Liver (tissue), 9 donors: ENCODE results near the gene MPPED2. TPM values are rescaled to one million over a fixed set of nuclear protein-coding genes. Genes with fewer than 3 reads are reported as not detected.
A peak's percentile ranks its signal among the peaks of the same experiment; 100 is the strongest.

Experiments
- DNase-seq: peaks from one replicate; pipeline ENCODE4 v3.0.0-alpha.2; 2017; ENCODE audit warnings: low spot score
- H3K27ac ChIP-seq, 2 donors: one replicate each; pipeline ENCODE4 v1.7.0; 2013; ENCODE audit warnings: inconsistent platforms in 2 of 2, low read length in 2 of 2, control low read depth in 1 of 2, low read depth in 1 of 2, mild to moderate bottlenecking in 1 of 2
- H3K27me3 ChIP-seq, 4 donors: one replicate each; pipeline versions ENCODE4 v1.6.1 to v1.7.0; 2013; ENCODE audit warnings: low read length in 3 of 4, inconsistent platforms in 1 of 4, mild to moderate bottlenecking in 1 of 4, moderate library complexity in 1 of 4; ENCODE audit not compliant: control insufficient read depth in 4 of 4, insufficient read depth in 4 of 4
- H3K36me3 ChIP-seq, 4 donors: one replicate each; pipeline versions ENCODE4 v1.6.1 to v1.7.0; 2013; ENCODE audit warnings: low read length in 3 of 4, mild to moderate bottlenecking in 3 of 4, low read depth in 1 of 4, moderate library complexity in 1 of 4; ENCODE audit not compliant: control insufficient read depth in 4 of 4, insufficient read depth in 3 of 4
- H3K4me1 ChIP-seq, 4 donors: one replicate each; pipeline versions ENCODE4 v1.6.1 to v1.7.0; 2013; ENCODE audit warnings: low read length in 3 of 4, mild to moderate bottlenecking in 3 of 4, moderate library complexity in 1 of 4; ENCODE audit not compliant: control insufficient read depth in 4 of 4, insufficient read depth in 4 of 4
- H3K4me3 ChIP-seq, 3 donors: one replicate each; pipeline versions ENCODE4 v1.6.1 to v1.7.0; 2013; ENCODE audit warnings: low read length in 3 of 3, control low read depth in 1 of 3, low read depth in 1 of 3, mild to moderate bottlenecking in 1 of 3
- H3K9ac ChIP-seq, 2 donors: one replicate each; pipeline ENCODE4 v1.7.0; 2013; ENCODE audit warnings: low read length in 2 of 2, mild to moderate bottlenecking in 2 of 2, moderate library complexity in 2 of 2, control low read depth in 1 of 2, low read depth in 1 of 2
- H3K9me3 ChIP-seq, 4 donors: one replicate each; pipeline versions ENCODE4 v1.6.1 to v1.7.0; 2013; ENCODE audit warnings: low read length in 3 of 4; ENCODE audit not compliant: control insufficient read depth in 4 of 4
- ATF3 ChIP-seq: IDR thresholded peaks from 2 replicates; pipeline ENCODE4 v1.6.1; 2016; ENCODE audit warnings: antibody characterized with exemption
- EGR1 ChIP-seq, 2 donors: IDR thresholded peaks; 2 replicates each; pipeline ENCODE4 v1.6.1; 2016 to 2018; ENCODE audit warnings: antibody characterized with exemption in 2 of 2, low read depth in 2 of 2
- FOXA2 ChIP-seq: IDR thresholded peaks from 2 replicates; pipeline ENCODE4 v1.6.1; 2016; ENCODE audit warnings: antibody characterized with exemption
- GABPA ChIP-seq, 2 donors: IDR thresholded peaks in 1 of 2; conservative IDR thresholded peaks in 1 of 2; 2 replicates each; pipeline ENCODE4 v1.6.1; 2016; ENCODE audit warnings: antibody characterized with exemption in 2 of 2, mild to moderate bottlenecking in 1 of 2, moderate library complexity in 1 of 2
- HNF4A ChIP-seq, 2 donors: conservative IDR thresholded peaks; 2 replicates each; pipeline ENCODE4 v1.6.1; 2016; ENCODE audit warnings: antibody characterized with exemption in 2 of 2, mild to moderate bottlenecking in 2 of 2
- NR2F2 ChIP-seq: IDR thresholded peaks from 2 replicates; pipeline ENCODE4 v1.6.1; 2016; ENCODE audit warnings: antibody characterized with exemption
- RAD21 ChIP-seq, 2 donors: IDR thresholded peaks; 2 replicates each; pipeline ENCODE4 v1.6.1; 2016; ENCODE audit warnings: antibody characterized with exemption in 2 of 2, mild to moderate bottlenecking in 2 of 2
- RXRA ChIP-seq, 2 donors: IDR thresholded peaks; 2 replicates each; pipeline ENCODE4 v1.6.1; 2017 to 2018; ENCODE audit warnings: antibody characterized with exemption in 2 of 2, mild to moderate bottlenecking in 1 of 2
- SP1 ChIP-seq: IDR thresholded peaks from 2 replicates; pipeline ENCODE4 v1.6.1; 2018; ENCODE audit warnings: antibody characterized with exemption, mild to moderate bottlenecking
- TAF1 ChIP-seq: conservative IDR thresholded peaks from 2 replicates; pipeline ENCODE4 v1.6.1; 2016; ENCODE audit warnings: antibody characterized with exemption, mild to moderate bottlenecking
- YY1 ChIP-seq: IDR thresholded peaks from 2 replicates; pipeline ENCODE4 v1.6.1; 2016; ENCODE audit warnings: antibody characterized with exemption, mild to moderate bottlenecking
- WGBS: extraction: QIAGEN DNeasy Blood & Tissue Kit; methylation state at CpG from one replicate; pipeline ENCODE4 v1.1.7; 2013; 5-methylcytosine and 5-hydroxymethylcytosine counted together
- polyA plus RNA-seq, 2 donors: library from polyadenylated mRNA; stranded (reverse) in 1 of 2; unstranded in 1 of 2; fragments of 200-250 nt in 1 of 2; fragments of >200 nt in 1 of 2; fragmentation: Nextera tagmentation in 1 of 2; extraction: Ambion mirVana in 1 of 2; gene quantifications; one replicate each; pipeline versions ENCODE4 v1.2.1 to v1.2.3, GENCODE V29; 2013 to 2015
- total RNA-seq, 2 donors: library from RNA; depleted of rRNA; stranded (reverse); fragments of >200 nt; gene quantifications; one replicate each; pipeline ENCODE4 v1.2.3, GENCODE V29; 2014
- TF ChIP-seq, protein P1 (sequence below): IDR thresholded peaks from 2 replicates; pipeline ENCODE4 v1.6.1; 2016; ENCODE audit warnings: antibody characterized with exemption
- TF ChIP-seq, protein P2 (sequence below): IDR thresholded peaks from 2 replicates; pipeline ENCODE4 v1.6.1; 2016; ENCODE audit warnings: antibody characterized with exemption, mild to moderate bottlenecking
- TF ChIP-seq, protein P3 (sequence below): fragments of 150-350 bp; IDR thresholded peaks from 2 replicates; pipeline ENCODE4 v1.5.1; 2017; ENCODE audit warnings: improper control_type of control experiment, low read depth, low read length; ENCODE audit not compliant: missing input control
- donor health status: healthy.
- donor health status: healthy.
- donor health status: healthy.
- donor health status: healthy.
- donor health status: healthy.

MPPED2 gene
- total and polyA plus RNA-seq, 4 donors, result 0.22 to 1.6 (median 0.47) TPM

- Histone ChIP-seq H3K4me3 (no peak overlapping the region), H3K9ac (no peak overlapping the region), H3K9me3 (no peaks in the 10 kb centered on the region), H3K36me3 (no peaks in the 10 kb centered on the region), H3K27ac (no peak overlapping the region), H3K4me1 (peaks cover 0 to 20% (median 15%) of the 10 kb centered on the region in 4 donors), H3K27me3 (no peaks in the 10 kb centered on the region)
- TF ChIP-seq TAF1 (no peak), HNF4A (conservative IDR thresholded peaks at IDR 0.05) (peak; percentile 8 to 37), GABPA (IDR thresholded peaks at IDR 0.05 in 1 of 2, conservative IDR thresholded peaks at IDR 0.05 in 1 of 2) (no peak), SP1 (peak; percentile 19), YY1 (peak; percentile 32), NR2F2 (no peak), FOXA2 (no peak), RAD21 (IDR thresholded peaks at IDR 0.05) (no peak)
- TF ChIP-seq, protein P1, sequence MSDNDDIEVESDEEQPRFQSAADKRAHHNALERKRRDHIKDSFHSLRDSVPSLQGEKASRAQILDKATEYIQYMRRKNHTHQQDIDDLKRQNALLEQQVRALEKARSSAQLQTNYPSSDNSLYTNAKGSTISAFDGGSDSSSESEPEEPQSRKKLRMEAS, result no peak
- no peak for DNase-seq
- WGBS, result 28% methylated on average over 4 of the region's 4 CpGs
These were observed 96.6 kb downstream of the MPPED2 start for GRCh38 chr11:30489511-30489910.

DNA sequence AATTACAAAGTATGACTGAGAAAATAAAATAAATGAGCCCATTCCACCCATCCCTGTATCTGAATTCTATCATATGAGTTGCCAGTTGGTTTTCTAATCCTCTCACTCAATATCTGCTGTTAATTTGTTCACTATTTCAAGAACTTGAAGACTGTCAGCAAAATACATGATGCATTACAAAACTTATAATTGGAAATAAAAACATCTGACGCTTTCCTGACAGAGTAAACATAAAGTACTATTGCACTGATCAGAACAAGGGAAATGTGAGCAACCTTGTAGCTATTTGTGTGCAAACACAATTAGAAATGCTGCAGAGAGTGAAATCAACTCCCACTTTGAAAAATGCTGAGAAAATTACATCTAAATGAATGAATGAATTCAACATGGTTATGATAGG lies 97.1 kb downstream of the MPPED2 start:
- Histone ChIP-seq H3K9ac (no peak overlapping the region), H3K27me3 (no peaks in the 10 kb centered on the region), H3K27ac (peak overlapping the region in 1 of 2 donors; percentile 49), H3K4me1 (peaks cover 0 to 20% (median 15%) of the 10 kb centered on the region in 4 donors), H3K9me3 (no peaks in the 10 kb centered on the region), H3K36me3 (no peaks in the 10 kb centered on the region), H3K4me3 (no peak overlapping the region)
- no peak for TF ChIP-seq SP1
- no peak for TF ChIP-seq TAF1
- no peak for TF ChIP-seq ATF3
- TF ChIP-seq HNF4A (conservative IDR thresholded peaks at IDR 0.05), result no peak
- TF ChIP-seq GABPA (IDR thresholded peaks at IDR 0.05 in 1 of 2, conservative IDR thresholded peaks at IDR 0.05 in 1 of 2), result no peak
- TF ChIP-seq FOXA2, result no peak
- TF ChIP-seq, protein P1, result no peak
- no peak for TF ChIP-seq NR2F2
- TF ChIP-seq, protein P2, sequence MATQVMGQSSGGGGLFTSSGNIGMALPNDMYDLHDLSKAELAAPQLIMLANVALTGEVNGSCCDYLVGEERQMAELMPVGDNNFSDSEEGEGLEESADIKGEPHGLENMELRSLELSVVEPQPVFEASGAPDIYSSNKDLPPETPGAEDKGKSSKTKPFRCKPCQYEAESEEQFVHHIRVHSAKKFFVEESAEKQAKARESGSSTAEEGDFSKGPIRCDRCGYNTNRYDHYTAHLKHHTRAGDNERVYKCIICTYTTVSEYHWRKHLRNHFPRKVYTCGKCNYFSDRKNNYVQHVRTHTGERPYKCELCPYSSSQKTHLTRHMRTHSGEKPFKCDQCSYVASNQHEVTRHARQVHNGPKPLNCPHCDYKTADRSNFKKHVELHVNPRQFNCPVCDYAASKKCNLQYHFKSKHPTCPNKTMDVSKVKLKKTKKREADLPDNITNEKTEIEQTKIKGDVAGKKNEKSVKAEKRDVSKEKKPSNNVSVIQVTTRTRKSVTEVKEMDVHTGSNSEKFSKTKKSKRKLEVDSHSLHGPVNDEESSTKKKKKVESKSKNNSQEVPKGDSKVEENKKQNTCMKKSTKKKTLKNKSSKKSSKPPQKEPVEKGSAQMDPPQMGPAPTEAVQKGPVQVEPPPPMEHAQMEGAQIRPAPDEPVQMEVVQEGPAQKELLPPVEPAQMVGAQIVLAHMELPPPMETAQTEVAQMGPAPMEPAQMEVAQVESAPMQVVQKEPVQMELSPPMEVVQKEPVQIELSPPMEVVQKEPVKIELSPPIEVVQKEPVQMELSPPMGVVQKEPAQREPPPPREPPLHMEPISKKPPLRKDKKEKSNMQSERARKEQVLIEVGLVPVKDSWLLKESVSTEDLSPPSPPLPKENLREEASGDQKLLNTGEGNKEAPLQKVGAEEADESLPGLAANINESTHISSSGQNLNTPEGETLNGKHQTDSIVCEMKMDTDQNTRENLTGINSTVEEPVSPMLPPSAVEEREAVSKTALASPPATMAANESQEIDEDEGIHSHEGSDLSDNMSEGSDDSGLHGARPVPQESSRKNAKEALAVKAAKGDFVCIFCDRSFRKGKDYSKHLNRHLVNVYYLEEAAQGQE, result no peak
- no peak for TF ChIP-seq RAD21 (IDR thresholded peaks at IDR 0.05)
- TF ChIP-seq YY1, result no peak
- TF ChIP-seq, protein P3, sequence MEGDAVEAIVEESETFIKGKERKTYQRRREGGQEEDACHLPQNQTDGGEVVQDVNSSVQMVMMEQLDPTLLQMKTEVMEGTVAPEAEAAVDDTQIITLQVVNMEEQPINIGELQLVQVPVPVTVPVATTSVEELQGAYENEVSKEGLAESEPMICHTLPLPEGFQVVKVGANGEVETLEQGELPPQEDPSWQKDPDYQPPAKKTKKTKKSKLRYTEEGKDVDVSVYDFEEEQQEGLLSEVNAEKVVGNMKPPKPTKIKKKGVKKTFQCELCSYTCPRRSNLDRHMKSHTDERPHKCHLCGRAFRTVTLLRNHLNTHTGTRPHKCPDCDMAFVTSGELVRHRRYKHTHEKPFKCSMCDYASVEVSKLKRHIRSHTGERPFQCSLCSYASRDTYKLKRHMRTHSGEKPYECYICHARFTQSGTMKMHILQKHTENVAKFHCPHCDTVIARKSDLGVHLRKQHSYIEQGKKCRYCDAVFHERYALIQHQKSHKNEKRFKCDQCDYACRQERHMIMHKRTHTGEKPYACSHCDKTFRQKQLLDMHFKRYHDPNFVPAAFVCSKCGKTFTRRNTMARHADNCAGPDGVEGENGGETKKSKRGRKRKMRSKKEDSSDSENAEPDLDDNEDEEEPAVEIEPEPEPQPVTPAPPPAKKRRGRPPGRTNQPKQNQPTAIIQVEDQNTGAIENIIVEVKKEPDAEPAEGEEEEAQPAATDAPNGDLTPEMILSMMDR, result no peak
- no peak for TF ChIP-seq RXRA (IDR thresholded peaks at IDR 0.05)
- TF ChIP-seq EGR1 (IDR thresholded peaks at IDR 0.05; ENCODE audit: low read depth in 2 of 2), result no peak
- WGBS, result 34% methylated on average over 1 of the region's 1 CpG
- DNase-seq, result no peak
